GM10266 (cell line): Measurements from ENCODE around the gene PHB1.

Experiments used
- DNase-seq: peaks from one replicate; pipeline ENCODE4 v3.0.0; 2012; ENCODE audit errors: extremely low spot score
- CTCF ChIP-seq: IDR thresholded peaks from 2 replicates; pipeline ENCODE4 v1.5.1; 2012; ENCODE audit warnings: mild to moderate bottlenecking, low read depth; ENCODE audit not compliant: control insufficient read depth, insufficient read depth; ENCODE audit errors: missing control alignments

Gene PHB1

GRCh38 chr17:49358641-49359247 is 55.9 kb downstream of the PHB1 start:
- TF ChIP-seq CTCF: no peak
- peak; percentile 40 for DNase-seq

- no peak for TF ChIP-seq CTCF
- no peak for DNase-seq
Observed at GRCh38 chr17:49357516-49357915, 57.2 kb downstream of the PHB1 start.

- no peak for TF ChIP-seq CTCF
- DNase-seq: no peak
Observed at GRCh38 chr17:49356320-49356719, 58.4 kb downstream of the PHB1 start.
